HL-60 (cell line): ENCODE results near the gene MINDY3.

Source experiments
- DNase-seq, 2 experiments: peaks; one replicate each; pipeline ENCODE4 v3.0.0-alpha.2; 2010 to 2020; ENCODE audit warnings: low read depth in 1 of 2, low spot score in 1 of 2
- H3K27ac ChIP-seq: fragments of 250-450 bp; sonication (Bioruptor Pico); replicated peaks from 2 replicates; pipeline ENCODE4 v1.5.1; 2020; ENCODE audit warnings: mild to moderate bottlenecking, moderate library complexity
- H3K27me3 ChIP-seq: fragments of 250-450 bp; sonication (Bioruptor Pico); 2 replicates; pipeline ENCODE4 v1.5.1; 2021; ENCODE audit warnings: mild to moderate bottlenecking, moderate library complexity; ENCODE audit not compliant: insufficient read depth, poor library complexity, severe bottlenecking
- H3K4me3 ChIP-seq: replicated peaks from 2 replicates; pipeline ENCODE4 v1.5.1; 2011; ENCODE audit warnings: mild to moderate bottlenecking, control low read depth, low read length; ENCODE audit not compliant: insufficient read depth
- CTCF ChIP-seq: IDR thresholded peaks from one replicate; pipeline ENCODE4 v1.5.1; 2011; ENCODE audit warnings: low read length, control low read depth, inconsistent platforms; ENCODE audit not compliant: insufficient read depth
- GABPA ChIP-seq: IDR thresholded peaks from 2 replicates; pipeline ENCODE4 v1.6.1; 2012; ENCODE audit warnings: low read depth
- POLR2AphosphoS5 ChIP-seq: IDR thresholded peaks from 2 replicates; pipeline ENCODE4 v1.6.1; 2012; ENCODE audit warnings: low read depth
- SPI1 ChIP-seq: IDR thresholded peaks from 2 replicates; pipeline ENCODE4 v1.6.1; 2012; ENCODE audit warnings: low read depth, mild to moderate bottlenecking, borderline replicate concordance
- TF ChIP-seq, protein P1 (sequence below): IDR thresholded peaks from 2 replicates; pipeline ENCODE4 v1.6.1; 2012; ENCODE audit warnings: low read depth; ENCODE audit not compliant: insufficient replicate concordance

Gene MINDY3

DNA sequence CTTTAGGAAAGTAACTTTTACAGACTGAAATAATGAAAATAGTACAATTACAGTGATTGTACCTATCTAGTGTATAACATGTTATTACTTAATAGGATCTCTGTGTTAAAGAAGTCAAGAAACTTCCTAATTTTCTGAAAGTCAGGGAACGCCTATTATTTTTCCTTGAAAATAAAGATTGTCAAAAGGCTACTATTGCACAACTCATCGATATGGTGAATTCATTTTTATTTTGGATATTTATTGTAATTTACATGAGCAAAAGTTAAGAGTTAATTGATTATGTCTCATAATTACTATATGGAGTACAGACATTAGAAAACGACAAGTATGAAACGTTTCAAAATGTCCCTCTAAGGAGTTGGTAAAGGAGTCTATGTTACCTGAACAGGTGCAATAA is 12.8 kb downstream of the MINDY3 start:
- TF ChIP-seq CTCF (no peak), GABPA (no peak), SPI1 (no peak), POLR2AphosphoS5 (no peak)
- TF ChIP-seq, protein P1, sequence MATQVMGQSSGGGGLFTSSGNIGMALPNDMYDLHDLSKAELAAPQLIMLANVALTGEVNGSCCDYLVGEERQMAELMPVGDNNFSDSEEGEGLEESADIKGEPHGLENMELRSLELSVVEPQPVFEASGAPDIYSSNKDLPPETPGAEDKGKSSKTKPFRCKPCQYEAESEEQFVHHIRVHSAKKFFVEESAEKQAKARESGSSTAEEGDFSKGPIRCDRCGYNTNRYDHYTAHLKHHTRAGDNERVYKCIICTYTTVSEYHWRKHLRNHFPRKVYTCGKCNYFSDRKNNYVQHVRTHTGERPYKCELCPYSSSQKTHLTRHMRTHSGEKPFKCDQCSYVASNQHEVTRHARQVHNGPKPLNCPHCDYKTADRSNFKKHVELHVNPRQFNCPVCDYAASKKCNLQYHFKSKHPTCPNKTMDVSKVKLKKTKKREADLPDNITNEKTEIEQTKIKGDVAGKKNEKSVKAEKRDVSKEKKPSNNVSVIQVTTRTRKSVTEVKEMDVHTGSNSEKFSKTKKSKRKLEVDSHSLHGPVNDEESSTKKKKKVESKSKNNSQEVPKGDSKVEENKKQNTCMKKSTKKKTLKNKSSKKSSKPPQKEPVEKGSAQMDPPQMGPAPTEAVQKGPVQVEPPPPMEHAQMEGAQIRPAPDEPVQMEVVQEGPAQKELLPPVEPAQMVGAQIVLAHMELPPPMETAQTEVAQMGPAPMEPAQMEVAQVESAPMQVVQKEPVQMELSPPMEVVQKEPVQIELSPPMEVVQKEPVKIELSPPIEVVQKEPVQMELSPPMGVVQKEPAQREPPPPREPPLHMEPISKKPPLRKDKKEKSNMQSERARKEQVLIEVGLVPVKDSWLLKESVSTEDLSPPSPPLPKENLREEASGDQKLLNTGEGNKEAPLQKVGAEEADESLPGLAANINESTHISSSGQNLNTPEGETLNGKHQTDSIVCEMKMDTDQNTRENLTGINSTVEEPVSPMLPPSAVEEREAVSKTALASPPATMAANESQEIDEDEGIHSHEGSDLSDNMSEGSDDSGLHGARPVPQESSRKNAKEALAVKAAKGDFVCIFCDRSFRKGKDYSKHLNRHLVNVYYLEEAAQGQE: no peak
- Histone ChIP-seq H3K4me3 (no peak overlapping the region), H3K27me3 (no peaks in the 10 kb centered on the region), H3K27ac (no peak overlapping the region)
- no peak for DNase-seq

DNA sequence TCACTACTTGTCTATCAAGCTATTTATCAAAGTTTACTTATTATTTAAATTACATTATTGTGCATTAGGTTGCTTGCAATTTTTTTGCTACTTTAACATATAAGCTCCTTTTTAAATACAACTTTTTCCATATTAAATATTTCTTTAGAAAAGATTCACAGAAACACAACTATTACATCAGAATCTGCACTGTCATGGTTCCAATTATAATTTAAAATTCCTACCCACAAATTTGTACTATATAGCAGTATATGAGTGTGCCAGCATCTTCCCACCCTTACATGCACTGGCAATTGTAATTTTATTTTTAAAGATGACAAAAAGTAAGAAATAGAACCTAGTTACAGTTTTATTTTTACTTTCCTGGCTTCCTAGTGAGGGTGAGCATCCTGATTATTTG is 15.8 kb downstream of the MINDY3 start:
- TF ChIP-seq, protein P1: no peak
- no peak for TF ChIP-seq SPI1
- TF ChIP-seq POLR2AphosphoS5: no peak
- TF ChIP-seq CTCF: no peak
- TF ChIP-seq GABPA: no peak
- H3K27ac ChIP-seq: no peak overlapping the region

DNA sequence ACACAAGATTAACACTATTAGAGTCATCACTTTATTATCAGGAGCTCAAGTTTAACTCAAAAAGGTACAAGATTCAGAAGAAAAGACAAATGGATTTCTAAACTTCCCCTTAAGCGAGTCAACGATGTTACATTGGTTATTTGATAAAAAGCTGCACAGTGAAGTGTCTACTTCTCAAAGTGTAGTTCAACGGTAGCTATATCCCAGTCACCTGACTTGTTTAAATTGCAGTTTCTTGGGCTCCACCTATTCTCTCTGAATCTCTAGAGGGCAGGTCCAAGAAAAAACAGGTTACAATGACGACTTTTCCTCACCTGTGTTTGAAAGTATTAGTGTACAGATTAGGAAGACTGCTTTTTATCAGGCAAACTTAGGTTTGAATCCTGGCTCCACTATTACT is 16.6 kb downstream of the MINDY3 start:
- TF ChIP-seq SPI1 (no peak), GABPA (no peak), POLR2AphosphoS5 (no peak), CTCF (no peak)
- TF ChIP-seq, protein P1: no peak
- Histone ChIP-seq H3K4me3 (no peak overlapping the region), H3K27ac (no peak overlapping the region), H3K27me3 (no peaks in the 10 kb centered on the region)
- no peak for DNase-seq

More for the DNA sequence above, 15.8 kb downstream of the MINDY3 start:
- H3K4me3 ChIP-seq: no peak overlapping the region
- no peak for DNase-seq
- H3K27me3 ChIP-seq: no peaks in the 10 kb centered on the region
